Activated CD4-positive, alpha-beta T cell treated with anti-CD3 and anti-CD28 coated beads for 1 hour (primary cell): ENCODE results near the gene PAM16.

Experiments
- DNase-seq: peaks from one replicate; pipeline ENCODE4 v3.0.0-alpha.2; 2020

The PAM16 gene

DNA sequence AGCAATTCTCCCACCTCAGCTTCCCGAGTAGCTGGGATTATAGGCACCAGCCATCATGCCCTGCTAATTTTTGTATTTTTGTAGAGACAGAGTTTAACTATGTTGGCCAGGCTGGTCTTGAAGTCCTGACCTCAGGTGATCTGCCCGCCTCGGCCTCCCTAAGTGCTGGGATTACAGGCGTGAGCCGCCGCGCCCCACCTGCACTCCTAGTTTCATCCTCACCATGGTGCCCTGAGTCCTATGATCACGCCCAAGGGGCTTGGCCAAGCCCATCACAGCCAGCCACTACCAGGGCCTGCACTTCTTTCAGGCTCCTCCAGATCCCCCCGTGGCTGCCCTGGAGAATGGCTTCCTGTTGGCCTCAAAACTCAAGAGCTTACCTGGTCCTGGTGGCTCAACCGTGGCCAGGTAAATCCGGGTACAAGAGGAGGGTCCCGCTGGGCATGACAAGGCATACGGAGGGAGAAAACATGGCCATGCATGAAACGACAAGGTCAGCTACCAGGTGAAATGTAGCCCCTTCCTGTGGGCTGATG is 57.9 kb downstream of the PAM16 start:
- no peak for DNase-seq

DNA sequence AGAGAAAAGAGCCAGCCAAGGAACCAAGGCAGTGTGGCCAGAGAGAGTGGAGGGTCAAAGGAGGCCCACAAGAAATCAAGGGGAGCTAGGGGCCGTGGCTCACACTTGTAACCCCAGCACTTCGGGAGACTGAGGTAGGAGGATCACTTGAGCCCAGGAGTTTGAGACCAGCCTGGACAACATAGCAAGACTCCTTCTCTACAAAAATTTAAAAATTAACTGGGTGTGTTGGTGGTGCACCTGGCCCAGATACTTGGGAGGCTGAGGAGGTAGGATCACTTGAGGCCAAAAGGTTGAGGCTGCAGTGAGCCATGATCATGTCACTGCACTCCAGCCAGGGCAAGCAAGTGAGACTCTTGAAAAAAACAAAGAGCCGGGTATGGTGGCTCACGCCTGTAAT is 59.4 kb downstream of the PAM16 start:
- DNase-seq, result no peak
